Fibroblast of villous mesenchyme (primary cell): ENCODE measurements around the gene PRDM15. TPM values are rescaled to one million over a fixed set of nuclear protein-coding genes. Genes with fewer than 3 reads are reported as not detected.

Source experiments
- DNase-seq: peaks from one replicate; pipeline ENCODE4 v3.0.0-alpha.2; 2010; ENCODE audit warnings: low read depth
- H3K4me3 ChIP-seq: 2 replicates; pipeline ENCODE4 v1.5.1; 2011; ENCODE audit warnings: low read depth, mild to moderate bottlenecking, low read length
- total RNA-seq: library from RNA; depleted of rRNA; stranded (reverse); fragments of >200 nt; gene quantifications from 2 replicates; pipeline ENCODE4 v1.2.3, GENCODE V29; 2012
- TF ChIP-seq, protein P1 (sequence below): IDR thresholded peaks from 2 replicates; pipeline ENCODE4 v1.5.1; 2012; ENCODE audit warnings: low read depth, mild to moderate bottlenecking, low read length; ENCODE audit not compliant: insufficient read depth

PRDM15 gene
- total RNA-seq, 1 donor = 5.2 TPM

- no peak for DNase-seq
- TF ChIP-seq, protein P1, sequence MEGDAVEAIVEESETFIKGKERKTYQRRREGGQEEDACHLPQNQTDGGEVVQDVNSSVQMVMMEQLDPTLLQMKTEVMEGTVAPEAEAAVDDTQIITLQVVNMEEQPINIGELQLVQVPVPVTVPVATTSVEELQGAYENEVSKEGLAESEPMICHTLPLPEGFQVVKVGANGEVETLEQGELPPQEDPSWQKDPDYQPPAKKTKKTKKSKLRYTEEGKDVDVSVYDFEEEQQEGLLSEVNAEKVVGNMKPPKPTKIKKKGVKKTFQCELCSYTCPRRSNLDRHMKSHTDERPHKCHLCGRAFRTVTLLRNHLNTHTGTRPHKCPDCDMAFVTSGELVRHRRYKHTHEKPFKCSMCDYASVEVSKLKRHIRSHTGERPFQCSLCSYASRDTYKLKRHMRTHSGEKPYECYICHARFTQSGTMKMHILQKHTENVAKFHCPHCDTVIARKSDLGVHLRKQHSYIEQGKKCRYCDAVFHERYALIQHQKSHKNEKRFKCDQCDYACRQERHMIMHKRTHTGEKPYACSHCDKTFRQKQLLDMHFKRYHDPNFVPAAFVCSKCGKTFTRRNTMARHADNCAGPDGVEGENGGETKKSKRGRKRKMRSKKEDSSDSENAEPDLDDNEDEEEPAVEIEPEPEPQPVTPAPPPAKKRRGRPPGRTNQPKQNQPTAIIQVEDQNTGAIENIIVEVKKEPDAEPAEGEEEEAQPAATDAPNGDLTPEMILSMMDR = no peak
- H3K4me3 ChIP-seq = no peak overlapping the region
Measured at GRCh38 chr21:41888749-41889376, 9.7 kb upstream of the PRDM15 start.

GRCh38 chr21:41887667-41888066, 8.5 kb upstream of the PRDM15 start:
- no peak for DNase-seq
- TF ChIP-seq, protein P1 = no peak
- H3K4me3 ChIP-seq = no peak overlapping the region

DNA sequence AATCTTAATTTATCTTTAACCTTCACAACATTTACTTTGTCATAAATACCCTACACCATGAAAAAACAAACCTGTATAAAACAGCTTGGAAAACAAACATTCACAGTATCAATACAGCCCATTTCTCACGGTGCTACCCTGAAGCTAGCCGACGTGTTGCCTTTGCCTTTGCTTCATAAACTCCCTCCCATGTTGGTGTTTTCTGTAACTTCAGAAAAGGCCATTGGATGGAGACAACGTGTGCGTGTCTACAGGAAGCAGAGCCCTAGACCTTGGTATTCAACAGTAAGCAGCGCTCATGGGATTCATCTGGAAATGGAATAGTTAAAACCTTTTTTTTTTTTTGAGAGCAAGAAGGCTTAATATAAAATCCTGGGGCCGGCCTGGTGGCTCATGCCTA, 7.2 kb upstream of the PRDM15 start:
- no peak overlapping the region for H3K4me3 ChIP-seq
- DNase-seq = no peak
- TF ChIP-seq, protein P1 = no peak

DNA sequence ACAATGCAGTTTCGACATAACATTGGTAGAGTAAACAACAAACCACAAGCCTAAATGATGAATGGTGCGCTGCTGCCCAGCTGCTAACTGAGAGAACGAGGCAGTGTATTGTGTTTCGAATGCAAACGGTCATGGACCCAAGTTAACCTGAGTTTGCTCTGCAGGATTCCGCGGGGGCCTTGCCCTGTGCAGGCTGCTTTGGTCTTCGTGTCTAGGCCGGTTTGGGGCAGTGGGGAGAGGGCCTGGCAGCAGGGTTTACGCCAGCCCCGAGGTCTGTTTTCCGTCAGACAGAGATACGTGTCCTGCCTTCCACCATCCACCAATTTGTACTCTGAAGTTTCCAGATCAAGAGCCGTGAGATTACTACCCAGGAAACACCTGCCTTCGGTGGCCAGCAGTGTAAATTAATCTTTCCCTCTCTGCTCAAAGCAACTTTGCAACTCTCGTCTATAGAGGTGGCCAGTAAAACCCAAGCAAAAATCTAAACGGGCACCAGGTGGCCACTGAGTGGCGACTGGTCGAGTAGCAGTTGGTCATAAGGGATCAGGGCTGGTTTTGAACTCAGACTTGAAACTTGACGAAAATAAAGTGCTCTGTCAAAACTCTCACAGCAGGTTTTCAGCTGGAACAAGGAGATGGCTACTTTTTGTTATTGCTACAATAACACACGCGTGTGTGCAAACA, 6.3 kb upstream of the PRDM15 start:
- H3K4me3 ChIP-seq = no peak overlapping the region
- TF ChIP-seq, protein P1 = no peak
- DNase-seq = peak; percentile 37

DNA sequence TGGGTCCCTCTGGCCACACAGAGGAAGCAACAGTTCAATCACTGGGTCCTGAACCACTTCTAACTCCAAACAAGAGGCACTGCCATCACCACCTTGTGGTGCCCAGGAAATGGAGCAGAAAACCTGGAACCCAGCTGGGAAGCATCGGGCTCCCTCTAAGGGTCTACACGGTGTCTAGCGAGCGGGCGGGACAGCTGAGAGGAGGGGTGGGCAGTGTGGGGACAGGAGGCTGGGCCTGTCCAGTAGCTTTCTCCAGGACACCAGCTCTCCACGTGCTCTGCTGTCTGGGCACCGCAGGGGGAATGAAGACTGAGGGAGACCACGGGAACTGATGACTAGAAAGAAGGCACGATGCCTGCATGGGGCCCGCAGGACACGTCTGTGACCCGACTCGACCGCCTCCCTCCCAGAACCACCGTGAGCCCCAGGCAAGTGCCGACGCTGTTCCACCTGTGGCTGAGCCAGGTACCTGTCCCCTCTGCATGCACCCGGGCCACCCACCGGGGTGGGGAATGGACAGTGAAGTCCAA, 5.4 kb upstream of the PRDM15 start:
- no peak overlapping the region for H3K4me3 ChIP-seq
- no peak for DNase-seq
- TF ChIP-seq, protein P1 = no peak

- TF ChIP-seq, protein P1 = no peak
- DNase-seq = no peak
- H3K4me3 ChIP-seq = no peak overlapping the region
Measured at GRCh38 chr21:41883582-41883981, 4.4 kb upstream of the PRDM15 start.
